Right kidney (tissue), 1 donor: Measurements from ENCODE around the gene TMEM132D.

ENCODE experiments used
- DNase-seq: peaks from one replicate; pipeline ENCODE4 v3.0.0-alpha.2; 2016

Gene TMEM132D

DNA sequence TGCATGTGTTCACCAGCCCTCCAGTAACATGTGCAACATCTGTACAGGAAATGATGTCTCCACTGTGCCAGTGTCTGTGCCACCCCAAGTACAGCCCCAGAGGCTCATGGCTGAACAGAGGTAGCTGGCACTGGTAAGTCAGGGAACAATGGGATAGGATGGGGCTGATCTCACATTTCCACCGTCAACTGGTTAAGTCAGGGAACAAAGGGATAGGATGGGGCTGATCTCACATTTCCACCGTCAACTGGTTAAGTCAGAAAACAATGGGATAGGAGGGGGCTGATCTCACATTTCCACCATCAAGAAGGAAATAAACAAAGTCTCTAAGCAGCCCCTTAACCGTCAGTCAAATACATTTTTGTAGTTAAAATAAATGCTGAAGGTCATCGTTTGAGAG, 246.6 kb downstream of the TMEM132D start:
- no peak for DNase-seq

GRCh38 chr12:129651951-129652350, 251.9 kb downstream of the TMEM132D start:
- DNase-seq = no peak

- DNase-seq = no peak
These were observed 261.9 kb downstream of the TMEM132D start for GRCh38 chr12:129641926-129642325.

DNA sequence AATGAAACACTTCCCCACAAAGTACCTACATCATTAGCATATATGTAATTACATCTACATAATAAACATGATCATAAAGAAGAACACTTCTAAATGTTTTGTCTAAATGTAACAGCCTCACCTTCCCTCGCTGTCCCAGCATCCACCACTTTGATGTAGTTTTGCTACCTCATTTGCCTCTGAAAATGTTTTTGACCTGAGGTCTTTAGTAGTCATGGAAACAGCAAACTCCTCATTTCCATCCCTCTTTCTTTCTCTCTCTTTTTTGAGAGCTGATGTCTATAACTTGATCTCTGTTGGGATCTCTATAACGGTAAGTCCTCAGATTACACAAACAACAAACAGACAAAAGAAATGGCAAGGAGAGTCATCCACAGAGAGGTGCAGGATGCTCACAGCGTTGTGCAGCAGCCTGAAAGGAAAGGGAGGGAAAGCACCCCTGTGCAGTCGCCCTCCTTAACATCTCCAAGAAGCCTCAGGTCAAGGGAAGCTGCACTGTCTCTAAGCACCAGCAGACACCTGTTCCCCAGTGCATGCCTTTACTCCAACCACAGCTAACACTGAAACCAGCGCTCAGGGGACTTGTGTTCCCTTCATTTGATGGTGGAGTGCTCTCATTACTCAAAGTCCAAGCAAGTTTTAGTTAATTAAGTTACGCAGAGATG, 268.7 kb downstream of the TMEM132D start:
- no peak for DNase-seq

GRCh38 chr12:129631316-129631715, 272.5 kb downstream of the TMEM132D start:
- no peak for DNase-seq

- no peak for DNase-seq
These were observed 273.9 kb downstream of the TMEM132D start for GRCh38 chr12:129629901-129630300.

DNA sequence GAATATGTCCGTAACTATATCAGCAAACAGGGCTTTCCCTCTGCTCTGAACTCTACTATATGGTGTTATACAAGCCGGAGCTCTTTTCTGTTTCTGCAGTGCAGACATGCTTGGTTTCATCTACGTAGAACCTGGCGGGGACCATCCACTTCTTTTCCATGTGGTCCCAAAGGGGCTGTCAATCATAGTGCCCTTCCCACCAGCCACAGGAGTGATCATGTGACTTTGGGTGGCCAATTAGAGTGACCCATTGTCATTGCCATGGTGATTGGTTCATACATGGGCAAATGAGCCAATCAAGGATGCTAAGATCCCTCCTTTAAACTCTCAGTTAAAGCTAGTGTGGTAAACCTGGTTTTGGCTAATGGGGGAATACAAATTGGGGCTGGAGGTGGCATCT, 281.3 kb downstream of the TMEM132D start:
- no peak for DNase-seq

- DNase-seq = no peak
These were observed 284.6 kb downstream of the TMEM132D start for GRCh38 chr12:129619271-129619670.

- DNase-seq = no peak
These were observed 286.0 kb downstream of the TMEM132D start for GRCh38 chr12:129617849-129618248.

DNA sequence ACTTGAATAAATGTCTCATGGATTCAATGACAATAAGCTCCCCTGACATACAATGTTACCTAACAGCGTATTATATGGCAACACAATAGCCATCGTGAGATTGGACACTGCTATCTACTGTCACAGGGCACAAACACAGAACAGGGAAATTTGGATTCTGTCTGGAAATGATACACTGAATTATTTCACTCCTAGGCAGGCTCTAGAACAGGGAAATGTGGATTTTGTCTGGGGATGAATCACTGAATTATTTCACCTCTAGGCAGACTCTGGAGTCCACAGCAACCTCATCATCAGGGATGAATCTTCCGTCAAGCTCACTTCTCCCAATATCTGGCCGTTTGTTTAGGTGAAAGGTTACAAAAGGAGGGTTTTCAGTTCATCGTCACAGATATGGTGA, 288.8 kb downstream of the TMEM132D start:
- DNase-seq = no peak

DNA sequence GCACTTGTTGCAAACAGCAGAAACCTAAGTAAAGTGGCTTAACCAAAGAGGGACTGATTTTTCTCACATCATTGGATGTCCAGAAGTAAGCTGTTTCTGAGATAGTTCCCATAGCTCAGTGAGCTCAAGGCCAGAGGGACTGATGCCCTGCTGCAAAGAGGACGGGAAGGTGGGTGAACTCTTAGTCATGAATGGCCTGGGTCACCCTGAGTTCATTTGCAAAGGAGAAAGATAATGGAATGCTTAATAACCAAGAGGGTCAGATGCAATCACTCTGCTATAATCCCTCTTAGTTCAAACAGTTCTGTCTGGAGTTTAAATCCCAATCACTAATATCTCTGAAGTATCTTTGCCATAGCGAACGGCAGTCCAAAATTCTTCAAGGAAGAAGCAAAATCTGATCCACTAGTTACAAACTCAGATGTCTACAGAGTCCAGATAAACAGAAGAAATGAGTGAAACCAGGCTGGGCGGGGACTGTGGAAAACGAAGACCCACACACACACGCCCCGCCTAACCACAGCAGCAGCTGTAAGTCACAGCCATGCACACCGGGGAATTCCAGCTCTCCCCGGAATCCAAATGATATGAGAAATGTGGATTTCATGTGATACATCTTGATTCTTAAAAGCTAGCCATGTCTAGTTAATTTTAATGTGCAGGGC, 289.5 kb downstream of the TMEM132D start:
- no peak for DNase-seq

GRCh38 chr12:129613314-129613713, 290.5 kb downstream of the TMEM132D start:
- no peak for DNase-seq

DNA sequence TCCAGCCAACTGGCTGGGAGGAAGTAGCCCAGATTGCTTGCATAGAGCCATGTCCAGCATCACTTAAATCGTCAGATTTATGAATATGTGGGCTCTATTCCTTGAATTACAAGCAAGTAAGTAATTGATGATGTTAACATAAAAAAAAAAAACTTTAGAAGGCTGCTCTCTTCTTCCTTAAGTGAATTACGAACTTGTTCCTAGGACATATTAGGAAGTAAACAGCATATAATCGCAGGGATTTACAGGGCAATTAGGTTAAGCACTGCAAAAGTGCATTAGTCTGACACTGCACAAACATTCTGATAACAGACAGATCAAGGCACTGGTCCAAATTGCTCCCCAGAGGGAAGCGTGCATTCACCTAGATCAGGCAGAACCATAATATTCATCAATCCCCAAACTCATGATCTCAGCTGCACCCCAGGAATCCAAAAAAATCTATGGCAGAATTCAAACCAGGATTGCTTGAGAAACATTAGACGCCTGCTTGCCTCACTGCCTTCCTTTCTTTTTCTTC, 293.2 kb downstream of the TMEM132D start:
- no peak for DNase-seq

- no peak for DNase-seq
These were observed 296.1 kb downstream of the TMEM132D start for GRCh38 chr12:129607756-129608155.

GRCh38 chr12:129607301-129607700, 296.5 kb downstream of the TMEM132D start:
- no peak for DNase-seq

GRCh38 chr12:129606239-129606638, 297.6 kb downstream of the TMEM132D start:
- DNase-seq = no peak

- no peak for DNase-seq
These were observed 298.2 kb downstream of the TMEM132D start for GRCh38 chr12:129605666-129606065.

- no peak for DNase-seq
These were observed 299.3 kb downstream of the TMEM132D start for GRCh38 chr12:129604506-129604905.

DNA sequence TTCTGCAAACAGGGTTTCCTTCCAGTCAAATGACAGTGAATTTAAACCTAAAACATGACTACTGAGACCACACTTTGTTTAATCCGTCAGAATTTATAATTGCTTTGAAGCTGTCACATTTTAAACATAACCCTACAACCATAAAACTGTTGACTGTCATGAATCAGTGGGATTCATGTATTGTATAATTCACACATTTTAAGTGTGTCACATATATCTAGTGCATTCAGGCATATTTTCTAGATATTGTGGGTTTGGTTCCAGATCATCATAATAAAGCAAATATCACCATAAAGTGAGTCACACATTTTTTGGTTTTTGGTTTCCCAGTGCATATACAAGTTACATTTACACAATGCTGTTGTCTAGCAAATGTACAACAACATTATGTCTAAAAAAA, 304.4 kb downstream of the TMEM132D start:
- DNase-seq = no peak

DNA sequence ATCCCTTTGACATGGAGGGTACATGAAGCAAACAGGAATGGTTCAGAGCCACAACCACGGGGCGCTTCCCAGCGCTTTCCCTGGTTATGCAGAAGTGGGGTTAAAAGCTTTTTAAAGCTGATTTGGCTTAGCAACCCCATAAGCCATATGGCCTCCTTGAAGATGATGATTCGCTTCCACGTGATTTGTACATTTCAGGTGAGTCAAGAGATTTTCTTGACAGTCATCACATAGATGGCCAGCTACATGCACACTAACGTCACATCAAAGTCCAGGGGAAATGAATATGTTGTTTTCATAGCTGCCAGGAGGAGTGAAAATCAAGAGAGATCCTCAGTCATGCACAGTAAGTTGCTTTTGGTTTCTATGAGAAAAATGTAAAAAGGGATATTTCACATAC, 309.7 kb downstream of the TMEM132D start:
- DNase-seq = no peak

DNA sequence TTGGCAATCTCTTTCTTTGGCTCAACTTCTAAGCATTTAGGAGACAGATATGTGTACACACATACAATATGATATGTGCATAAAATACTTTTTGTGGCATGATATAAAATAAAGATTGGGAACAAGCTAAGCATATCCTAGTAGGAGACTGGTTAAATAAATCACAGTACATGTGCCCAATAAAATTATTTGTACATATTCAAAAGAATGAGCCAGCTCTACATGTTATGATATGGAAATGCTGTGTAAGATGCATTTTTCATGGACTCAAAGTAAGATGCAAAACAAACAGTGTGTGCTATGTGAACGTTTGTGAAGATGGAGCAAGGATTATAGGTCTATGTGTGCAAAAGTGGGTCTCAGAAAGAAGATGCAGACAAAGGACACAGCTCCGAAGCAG, 311.4 kb downstream of the TMEM132D start:
- no peak for DNase-seq

DNA sequence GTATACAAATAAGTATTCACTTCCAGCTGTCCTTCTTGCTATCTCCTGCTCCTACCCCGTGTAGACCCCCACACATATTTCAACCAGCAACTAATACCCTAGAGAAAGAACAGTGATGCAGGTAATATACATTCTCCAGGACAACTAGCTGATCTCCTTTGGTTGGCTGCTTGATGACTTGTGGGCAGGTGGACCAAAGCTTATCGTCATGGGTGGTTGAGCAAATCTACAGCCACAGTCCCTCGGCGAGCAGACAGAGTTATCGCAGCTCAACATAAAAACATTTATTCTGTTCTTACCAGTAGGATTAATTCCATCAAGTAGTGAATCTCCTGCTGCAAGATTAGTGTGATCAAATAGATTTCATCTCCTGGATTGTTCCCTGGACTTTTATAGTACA, 314.3 kb downstream of the TMEM132D start:
- no peak for DNase-seq

DNA sequence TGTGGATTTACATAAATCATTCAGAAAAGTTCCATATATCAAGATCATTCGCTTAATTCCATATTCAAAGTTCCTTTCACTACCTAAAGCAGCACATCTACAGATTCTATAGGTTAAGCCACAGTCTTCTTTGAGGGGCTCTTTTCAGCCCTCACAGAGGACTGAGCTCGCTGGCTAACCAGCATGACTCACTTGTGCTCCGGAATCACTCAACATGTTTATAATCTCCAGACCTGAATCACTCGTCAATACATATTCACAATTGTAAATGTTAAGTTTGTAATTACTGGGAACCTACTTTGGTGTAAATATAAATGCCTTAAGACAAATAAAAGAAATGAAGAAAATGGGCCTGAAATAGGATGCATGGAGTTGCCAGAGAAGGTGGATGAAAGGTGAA, 315.7 kb downstream of the TMEM132D start:
- DNase-seq = no peak

DNA sequence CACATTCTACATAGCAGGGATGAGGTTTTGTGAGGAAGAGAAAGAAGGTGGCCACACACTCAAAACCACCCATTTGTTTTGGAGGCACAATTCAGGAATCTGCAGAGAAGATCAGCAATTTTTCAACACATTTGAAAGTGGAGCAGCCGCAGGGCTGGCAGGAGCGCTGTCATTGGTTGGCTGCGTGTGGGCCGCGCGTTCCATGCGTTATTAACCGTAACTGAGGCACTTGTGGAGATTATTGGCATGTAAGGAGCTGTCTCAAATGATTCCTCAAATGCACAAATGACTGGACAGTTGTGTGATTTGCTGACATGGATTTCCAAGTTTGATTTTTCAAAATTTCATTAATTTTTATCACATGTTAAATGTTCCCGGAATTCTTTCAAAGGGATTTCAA, 318.5 kb downstream of the TMEM132D start:
- DNase-seq = no peak
